ENCODE results near the gene CD93. TPM values are rescaled to one million over a fixed set of nuclear protein-coding genes. Genes with fewer than 3 reads are reported as not detected.

Gene CD93
- total RNA-seq, 6 experiments from 2014 or later: not detected

- H3K36me3 Mint-ChIP-seq (ENCODE audit: low read depth): no peaks in the 10 kb centered on the region
- TF ChIP-seq CTCF (IDR thresholded peaks at IDR 0.05): no peak
- no peak for DNase-seq
- H3K27me3 Mint-ChIP-seq (ENCODE audit: insufficient read depth): peaks cover 5% of the 10 kb centered on the region
- no peak overlapping the region for H3K27ac Mint-ChIP-seq
- H3K4me3 Mint-ChIP-seq: no peak overlapping the region
- H3K9me3 Mint-ChIP-seq: no peaks in the 10 kb centered on the region
- H3K4me1 Mint-ChIP-seq (ENCODE audit: low read depth): no peaks in the 10 kb centered on the region
Measured at GRCh38 chr20:23126281-23127061, 40.3 kb upstream of the CD93 start.

GRCh38 chr20:23125625-23126191 lies 39.6 kb upstream of the CD93 start:
- no peak overlapping the region for H3K27ac Mint-ChIP-seq
- no peak overlapping the region for H3K4me3 Mint-ChIP-seq
- DNase-seq: no peak
- TF ChIP-seq CTCF (IDR thresholded peaks at IDR 0.05): no peak
- H3K36me3 Mint-ChIP-seq (ENCODE audit: low read depth): no peaks in the 10 kb centered on the region
- no peaks in the 10 kb centered on the region for H3K9me3 Mint-ChIP-seq
- H3K27me3 Mint-ChIP-seq (ENCODE audit: insufficient read depth): peaks cover 8% of the 10 kb centered on the region
- H3K4me1 Mint-ChIP-seq (ENCODE audit: low read depth): no peaks in the 10 kb centered on the region

GRCh38 chr20:23125159-23125558 lies 39.0 kb upstream of the CD93 start:
- Mint-ChIP-seq H3K27ac (no peak overlapping the region), H3K4me1 (ENCODE audit: low read depth) (no peaks in the 10 kb centered on the region), H3K27me3 (ENCODE audit: insufficient read depth) (peaks cover 9% of the 10 kb centered on the region), H3K36me3 (ENCODE audit: low read depth) (no peaks in the 10 kb centered on the region), H3K4me3 (no peak overlapping the region), H3K9me3 (no peaks in the 10 kb centered on the region)
- TF ChIP-seq CTCF (IDR thresholded peaks at IDR 0.05): no peak
- DNase-seq: no peak

- H3K27ac Mint-ChIP-seq: no peak overlapping the region
- no peak overlapping the region for H3K4me3 Mint-ChIP-seq
- TF ChIP-seq CTCF (IDR thresholded peaks at IDR 0.05): no peak
- H3K27me3 Mint-ChIP-seq (ENCODE audit: insufficient read depth): peaks cover 10% of the 10 kb centered on the region
- H3K9me3 Mint-ChIP-seq: no peaks in the 10 kb centered on the region
- H3K36me3 Mint-ChIP-seq (ENCODE audit: low read depth): no peaks in the 10 kb centered on the region
- no peaks in the 10 kb centered on the region for H3K4me1 Mint-ChIP-seq (ENCODE audit: low read depth)
- DNase-seq: no peak
Measured at GRCh38 chr20:23123886-23124285, 37.8 kb upstream of the CD93 start.

- Mint-ChIP-seq H3K27ac (no peak overlapping the region), H3K27me3 (ENCODE audit: insufficient read depth) (peaks cover 13% of the 10 kb centered on the region), H3K9me3 (no peaks in the 10 kb centered on the region), H3K4me3 (no peak overlapping the region), H3K36me3 (ENCODE audit: low read depth) (no peaks in the 10 kb centered on the region), H3K4me1 (ENCODE audit: low read depth) (no peaks in the 10 kb centered on the region)
- no peak for DNase-seq
- no peak for TF ChIP-seq CTCF (IDR thresholded peaks at IDR 0.05)
Measured at GRCh38 chr20:23122796-23123655, 36.9 kb upstream of the CD93 start.

Measured in HFFc6 (cell line).